GM18519 (cell line): ENCODE results near the gene FBXO34.
A peak's percentile ranks its signal among the peaks of the same experiment; 100 is the strongest.

Experiments used
- ATAC-seq: cut with Tn5 transposase; IDR thresholded peaks from one replicate; pipeline ENCODE4 v1.9.1; 2021; ENCODE audit warnings: mild to moderate bottlenecking, moderate library complexity; ENCODE audit not compliant: unreplicated experiment, low FRiP score

FBXO34 gene

GRCh38 chr14:55272387-55272786 is 1.2 kb downstream of the FBXO34 start:
- no peak for ATAC-seq

GRCh38 chr14:55272922-55273321 is 1.7 kb downstream of the FBXO34 start:
- no peak for ATAC-seq

- no peak for ATAC-seq
These were observed 2.9 kb downstream of the FBXO34 start for GRCh38 chr14:55274146-55274545.

- no peak for ATAC-seq
These were observed 3.5 kb downstream of the FBXO34 start for GRCh38 chr14:55274751-55275150.

- ATAC-seq, result no peak
These were observed 5.5 kb downstream of the FBXO34 start for GRCh38 chr14:55276736-55277135.

- peak; percentile 86 for ATAC-seq
These were observed 6.9 kb downstream of the FBXO34 start for GRCh38 chr14:55277972-55278740.

- ATAC-seq, result no peak
These were observed 8.2 kb downstream of the FBXO34 start for GRCh38 chr14:55279384-55279783.

- ATAC-seq, result no peak
These were observed 10.2 kb downstream of the FBXO34 start for GRCh38 chr14:55281316-55281839.

GRCh38 chr14:55285048-55285652 is 13.9 kb downstream of the FBXO34 start:
- ATAC-seq, result no peak

GRCh38 chr14:55288439-55288838 is 17.2 kb downstream of the FBXO34 start:
- no peak for ATAC-seq

GRCh38 chr14:55291480-55292081 is 20.4 kb downstream of the FBXO34 start:
- no peak for ATAC-seq

- ATAC-seq, result no peak
These were observed 23.4 kb downstream of the FBXO34 start for GRCh38 chr14:55294603-55295002.

GRCh38 chr14:55297611-55298499 is 26.6 kb downstream of the FBXO34 start:
- ATAC-seq, result no peak

GRCh38 chr14:55298500-55298822 is 27.2 kb downstream of the FBXO34 start:
- ATAC-seq, result no peak

- ATAC-seq, result peak; percentile 32
These were observed 30.4 kb downstream of the FBXO34 start for GRCh38 chr14:55301437-55302121.

GRCh38 chr14:55302367-55303124 is 31.3 kb downstream of the FBXO34 start:
- no peak for ATAC-seq

GRCh38 chr14:55303125-55303499 is 31.9 kb downstream of the FBXO34 start:
- ATAC-seq, result no peak

- peak; percentile 43 for ATAC-seq
These were observed 32.5 kb downstream of the FBXO34 start for GRCh38 chr14:55303691-55304145.

GRCh38 chr14:55306938-55307589 is 35.8 kb downstream of the FBXO34 start:
- no peak for ATAC-seq
